Colon (tissue), 2 donors: ENCODE data around the gene LRRC75A.
A peak's percentile ranks its signal among the peaks of the same experiment; 100 is the strongest.
"Not testable (repeated sequence)": the region's sequence is repeated elsewhere in the genome, so short reads cannot be mapped to it uniquely, and the experiment has no call there.

ENCODE experiments used
- FAIRE-seq: peaks from 2 replicates; lab custom pipeline; 2012; peaks lifted over from hg19 to GRCh38; lab: Jason Lieb, UNC
- donor health status: control.
- donor health status: control.

LRRC75A gene

GRCh38 chr17:16449121-16449570 is 42.8 kb downstream of the LRRC75A start:
- no peak for FAIRE-seq

GRCh38 chr17:16448490-16448889 is 43.5 kb downstream of the LRRC75A start:
- no peak for FAIRE-seq

GRCh38 chr17:16447676-16448075 is 44.3 kb downstream of the LRRC75A start:
- FAIRE-seq = no peak

- no peak for FAIRE-seq
Observed at GRCh38 chr17:16446338-16446983, 45.5 kb downstream of the LRRC75A start.

GRCh38 chr17:16444258-16444886 is 47.6 kb downstream of the LRRC75A start:
- FAIRE-seq = no peak

- no peak for FAIRE-seq
Observed at GRCh38 chr17:16443511-16444257, 48.3 kb downstream of the LRRC75A start.

GRCh38 chr17:16442594-16443510 is 49.1 kb downstream of the LRRC75A start:
- FAIRE-seq = no peak

- no peak for FAIRE-seq
Observed at GRCh38 chr17:16442141-16442540, 49.9 kb downstream of the LRRC75A start.

GRCh38 chr17:16440901-16441629 is 50.9 kb downstream of the LRRC75A start:
- no peak for FAIRE-seq

GRCh38 chr17:16440354-16440753 is 51.6 kb downstream of the LRRC75A start:
- not testable (repeated sequence) for FAIRE-seq

GRCh38 chr17:16439811-16440351 is 52.1 kb downstream of the LRRC75A start:
- no peak for FAIRE-seq

- FAIRE-seq = no peak
Observed at GRCh38 chr17:16439303-16439791, 52.6 kb downstream of the LRRC75A start.

- peak; percentile 66 for FAIRE-seq
Observed at GRCh38 chr17:16438557-16439302, 53.3 kb downstream of the LRRC75A start.

- no peak for FAIRE-seq
Observed at GRCh38 chr17:16438173-16438556, 53.8 kb downstream of the LRRC75A start.

GRCh38 chr17:16437083-16437482 is 54.9 kb downstream of the LRRC75A start:
- FAIRE-seq = no peak

GRCh38 chr17:16435925-16436886 is 55.8 kb downstream of the LRRC75A start:
- no peak for FAIRE-seq

- FAIRE-seq = no peak
Observed at GRCh38 chr17:16434662-16435061, 57.3 kb downstream of the LRRC75A start.

GRCh38 chr17:16433514-16433913 is 58.5 kb downstream of the LRRC75A start:
- FAIRE-seq = no peak

- FAIRE-seq = no peak
Observed at GRCh38 chr17:16432017-16432416, 60.0 kb downstream of the LRRC75A start.
